Measurements from ENCODE around the gene ABHD12.

The ABHD12 gene

GRCh38 chr20:25257130-25257529 is 133.5 kb downstream of the ABHD12 start:
- DNase-seq (ENCODE audit: low spot score), result no peak

GRCh38 chr20:25256226-25256859 is 134.3 kb downstream of the ABHD12 start:
- no peak for DNase-seq (ENCODE audit: low spot score)

GRCh38 chr20:25254986-25255680 is 135.5 kb downstream of the ABHD12 start:
- DNase-seq (ENCODE audit: low spot score), result no peak

GRCh38 chr20:25254571-25254970 is 136.1 kb downstream of the ABHD12 start:
- no peak for DNase-seq (ENCODE audit: low spot score)

GRCh38 chr20:25253606-25254275 is 136.9 kb downstream of the ABHD12 start:
- no peak for DNase-seq (ENCODE audit: low spot score)

- DNase-seq (ENCODE audit: low spot score), result no peak
Observed at GRCh38 chr20:25252686-25253421, 137.8 kb downstream of the ABHD12 start.

GRCh38 chr20:25252230-25252651 is 138.4 kb downstream of the ABHD12 start:
- DNase-seq (ENCODE audit: low spot score), result no peak

- no peak for DNase-seq (ENCODE audit: low spot score)
Observed at GRCh38 chr20:25251558-25251957, 139.1 kb downstream of the ABHD12 start.

GRCh38 chr20:25251019-25251418 is 139.6 kb downstream of the ABHD12 start:
- no peak for DNase-seq (ENCODE audit: low spot score)

- DNase-seq (ENCODE audit: low spot score), result no peak
Observed at GRCh38 chr20:25250508-25250907, 140.1 kb downstream of the ABHD12 start.

All from ecto neural progenitor cell (in vitro differentiated cells).